Gastroesophageal sphincter (tissue), 3 donors: Measurements from ENCODE around the gene SMIM12.

Experiments
- CTCF ChIP-seq, 4 experiments: fragments of 200-600 bp in 2 of 4; fragments of 450-650 bp in 2 of 4; sonication (generic) in 1 of 4; IDR thresholded peaks; one replicate each; pipeline ENCODE4 v1.5.1; 2017 to 2019; ENCODE audit warnings: antibody characterized with exemption in 4 of 4, mild to moderate bottlenecking in 2 of 4, moderate library complexity in 2 of 4
- EP300 ChIP-seq: sonication (generic); formaldehyde crosslinking; IDR thresholded peaks from one replicate; pipeline ENCODE4 v1.6.1; 2017; ENCODE audit warnings: antibody characterized with exemption, mild to moderate bottlenecking
- POLR2AphosphoS5 ChIP-seq: sonication (generic); formaldehyde crosslinking; IDR thresholded peaks from one replicate; pipeline ENCODE4 v1.6.1; 2017; ENCODE audit warnings: antibody characterized with exemption

GRCh38 chr1:34905098-34905459 is 45.5 kb upstream of the SMIM12 start:
- TF ChIP-seq EP300 (no peak), CTCF (IDR thresholded peaks at IDR 0.05) (no peak), POLR2AphosphoS5 (no peak)
